Esophagus muscularis mucosa (tissue), 3 donors: Measurements from ENCODE around the gene IFI16.

Source experiments
- CTCF ChIP-seq, 3 experiments: fragments of 200-600 bp in 2 of 3; fragments of 450-650 bp in 1 of 3; sonication (generic) in 2 of 3; IDR thresholded peaks; one replicate each; pipeline ENCODE4 v1.5.1; 2017 to 2019; ENCODE audit warnings: antibody characterized with exemption in 3 of 3, mild to moderate bottlenecking in 2 of 3, moderate library complexity in 1 of 3
- POLR2A ChIP-seq: fragments of 450-650 bp; IDR thresholded peaks from one replicate; pipeline ENCODE4 v1.6.1; 2017; ENCODE audit warnings: antibody characterized with exemption, moderate library complexity, mild to moderate bottlenecking, low read depth

GRCh38 chr1:159098596-159098995, 88.9 kb downstream of the IFI16 start:
- TF ChIP-seq CTCF (IDR thresholded peaks at IDR 0.05) (no peak), POLR2A (no peak)
